B cell (primary cell): ENCODE results near the gene QTRT2. TPM values are rescaled to one million over a fixed set of nuclear protein-coding genes. Genes with fewer than 3 reads are reported as not detected.

Experiments used
- ATAC-seq: fragments of 200-7000 bp; cut with Tn5 transposase; one replicate; pipeline ENCODE4 v1.10.0; 2021; ENCODE audit warnings: low read depth, mild to moderate bottlenecking, moderate number of reproducible peaks, moderate library complexity
- CTCF ChIA-PET: fragments of 350-600 bp; sonication (Branson Sonifier 250); formaldehyde crosslinking; loops from one replicate; lab custom pipeline; 2021; ENCODE audit warnings: antibody characterized with exemption, inconsistent platforms; lab: Charles Lee
- POLR2A ChIA-PET: fragments of 350-600 bp; sonication (Branson Sonifier 250); formaldehyde crosslinking; loops from one replicate; lab custom pipeline; 2021; ENCODE audit warnings: antibody characterized with exemption; lab: Charles Lee
- DNase-seq: peaks from one replicate; pipeline ENCODE4 v3.0.0; 2013
- H2AFZ ChIP-seq: 2 replicates; pipeline ENCODE4 v1.6.1; 2012; ENCODE audit warnings: mild to moderate bottlenecking, low read depth, low read length; ENCODE audit not compliant: insufficient read depth, poor library complexity, severe bottlenecking
- H3K27ac ChIP-seq, 2 donors: 1 replicate in 1 of 2; 2 replicates in 1 of 2; pipeline ENCODE4 v1.5.1; 2012 to 2013; ENCODE audit warnings: low read length in 2 of 2, mild to moderate bottlenecking in 2 of 2, moderate library complexity in 1 of 2
- H3K27me3 ChIP-seq, 4 experiments: fragments of 200-600 bp in 1 of 4; sonication (generic) in 1 of 4; replicated peaks in 1 of 4; 1 replicate in 2 of 4; 2 replicates in 2 of 4; pipeline versions ENCODE4 v1.6.1 to v1.7.0; 2013 to 2016; ENCODE audit warnings: low read length in 3 of 4, mild to moderate bottlenecking in 2 of 4, mixed read lengths in 1 of 4, moderate library complexity in 1 of 4; ENCODE audit not compliant: insufficient read depth in 4 of 4, control insufficient read depth in 3 of 4; ENCODE audit errors: control extremely low read depth in 1 of 4
- H3K36me3 ChIP-seq, 2 experiments: replicated peaks in 1 of 2; 1 replicate in 1 of 2; 2 replicates in 1 of 2; pipeline versions ENCODE4 v1.6.1 to v1.7.1; 2013; ENCODE audit warnings: low read length in 1 of 2; ENCODE audit not compliant: insufficient read depth in 2 of 2, control insufficient read depth in 1 of 2; ENCODE audit errors: control extremely low read depth in 1 of 2, extremely low read depth in 1 of 2
- H3K4me1 ChIP-seq, 2 donors: fragments of 200-600 bp in 1 of 2; sonication (generic) in 1 of 2; 1 replicate in 1 of 2; 2 replicates in 1 of 2; pipeline versions ENCODE4 v1.5.1 to v1.6.1; 2013 to 2017; ENCODE audit warnings: low read length in 2 of 2; ENCODE audit not compliant: control insufficient read depth in 2 of 2, insufficient read depth in 2 of 2
- H3K4me2 ChIP-seq: replicated peaks from 2 replicates; pipeline ENCODE3; 2012; ENCODE audit warnings: mild to moderate bottlenecking, low read depth, low read length; ENCODE audit not compliant: poor library complexity, severe bottlenecking
- H3K4me3 ChIP-seq, 5 experiments: fragments of 200-600 bp in 1 of 5; sonication (generic) in 1 of 5; 1 replicate in 3 of 5; 2 replicates in 2 of 5; pipeline versions ENCODE4 v1.5.1 to v1.7.0; 2011 to 2016; ENCODE audit warnings: low read length in 4 of 5, mild to moderate bottlenecking in 4 of 5, low read depth in 2 of 5, control low read depth in 1 of 5, moderate library complexity in 1 of 5; ENCODE audit not compliant: insufficient read depth in 1 of 5; ENCODE audit errors: control extremely low read depth in 1 of 5, extremely low read depth in 1 of 5
- H3K79me2 ChIP-seq: fragments of 200-600 bp; sonication (generic); one replicate; pipeline ENCODE4 v1.6.0; 2016; ENCODE audit warnings: low read length; ENCODE audit not compliant: control insufficient read depth, insufficient read depth
- H3K9ac ChIP-seq: fragments of 200-600 bp; sonication (generic); 2 replicates; pipeline ENCODE4 v1.6.1; 2017; ENCODE audit warnings: mild to moderate bottlenecking, low read length, moderate library complexity
- H3K9me3 ChIP-seq, 3 donors: one replicate each; pipeline versions ENCODE4 v1.6.1 to v1.7.1; 2013; ENCODE audit warnings: low read length in 2 of 3; ENCODE audit not compliant: control insufficient read depth in 2 of 3, insufficient read depth in 1 of 3; ENCODE audit errors: control extremely low read depth in 1 of 3
- H4K20me1 ChIP-seq: 2 replicates; pipeline ENCODE4 v1.6.0; 2012; ENCODE audit warnings: mild to moderate bottlenecking, low read length; ENCODE audit not compliant: insufficient read depth, control insufficient read depth, poor library complexity, severe bottlenecking
- H3K27ac Mint-ChIP-seq: one replicate; pipeline ENCODE4 v1.8.0; 2021; ENCODE audit warnings: mixed read lengths
- H3K27me3 Mint-ChIP-seq: one replicate; pipeline ENCODE4 v1.8.0; 2021; ENCODE audit warnings: mixed read lengths
- H3K4me1 Mint-ChIP-seq: one replicate; pipeline ENCODE4 v1.8.0; 2021; ENCODE audit warnings: mixed read lengths
- H3K4me3 Mint-ChIP-seq: one replicate; pipeline ENCODE4 v1.8.0; 2021; ENCODE audit warnings: mixed read lengths
- H3K9me3 Mint-ChIP-seq: one replicate; pipeline ENCODE4 v1.8.0; 2022; ENCODE audit warnings: mixed read lengths; ENCODE audit not compliant: insufficient read depth
- EZH2 ChIP-seq: IDR thresholded peaks from 2 replicates; pipeline ENCODE4 v1.6.1; 2012; ENCODE audit warnings: borderline replicate concordance, low read depth, mild to moderate bottlenecking, moderate library complexity, low read length; ENCODE audit not compliant: insufficient read depth, poor library complexity, severe bottlenecking
- WGBS: methylation state at CpG from one replicate; pipeline ENCODE4 v1.1.5; 2013; ENCODE audit warnings: missing lambda C conversion rate; ENCODE audit not compliant: insufficient coverage; 5-methylcytosine and 5-hydroxymethylcytosine counted together
- intact Hi-C: fragments of 100-400 bp; cut with micrococcal nuclease; formaldehyde crosslinking; loops from one replicate; pipeline ENCODE4 v1.10.0; 2022
- polyA plus RNA-seq: library from polyadenylated mRNA; depleted of rRNA; stranded (reverse); fragments of >200 nt; gene quantifications from 2 replicates; pipeline ENCODE4 v1.2.3, GENCODE V29; 2012
- total RNA-seq, 2 donors: library from RNA; stranded (reverse); fragments of 120-200 nt in 1 of 2; gene quantifications; 1 replicate in 1 of 2; 2 replicates in 1 of 2; pipeline versions ENCODE4 v1.2.3 to v1.2.4, GENCODE V29; 2013 to 2022
- TF ChIP-seq, protein P1 (sequence below): fragments of 200-600 bp; IDR thresholded peaks from one replicate; pipeline ENCODE4 v1.8.0; 2022; ENCODE audit warnings: antibody characterized with exemption, mild to moderate bottlenecking

The QTRT2 gene
- total and polyA plus RNA-seq, 2 donors (not counting 1 experiment from before 2014, with no cell fraction given): 15.8 to 59.5 TPM

DNA sequence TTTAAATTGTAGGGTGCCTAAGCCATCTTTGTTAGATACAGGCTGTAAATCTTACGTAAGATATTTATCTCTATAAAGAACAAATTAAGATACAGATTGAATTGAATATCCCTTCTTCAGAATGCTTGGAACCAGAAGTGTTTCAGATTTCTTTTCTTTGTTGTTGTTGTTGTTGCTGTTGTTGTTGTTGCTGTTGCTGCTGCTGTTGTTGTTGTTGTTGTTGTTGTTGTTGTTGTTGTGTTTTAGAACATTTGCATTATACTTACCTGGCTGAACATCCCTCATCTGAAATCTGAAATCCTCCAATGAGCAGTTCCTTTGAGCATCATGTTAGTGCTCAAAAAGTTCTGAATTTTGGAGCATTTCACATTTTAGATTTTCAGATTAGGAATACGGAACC, 26.6 kb downstream of the QTRT2 start:
- Histone ChIP-seq H3K36me3 (peaks cover 14 to 87% of the 10 kb centered on the region in 2 experiments), H4K20me1 (no peaks in the 10 kb centered on the region), H3K4me3 (no peak overlapping the region), H3K27me3 (no peaks in the 10 kb centered on the region), H3K9me3 (no peaks in the 10 kb centered on the region), H3K79me2 (no peaks in the 10 kb centered on the region), H3K9ac (no peak overlapping the region), H3K4me1 (no peaks in the 10 kb centered on the region), H3K4me2 (no peak overlapping the region), H3K27ac (no peak overlapping the region), H2AFZ (no peak overlapping the region)
- TF ChIP-seq, protein P1, sequence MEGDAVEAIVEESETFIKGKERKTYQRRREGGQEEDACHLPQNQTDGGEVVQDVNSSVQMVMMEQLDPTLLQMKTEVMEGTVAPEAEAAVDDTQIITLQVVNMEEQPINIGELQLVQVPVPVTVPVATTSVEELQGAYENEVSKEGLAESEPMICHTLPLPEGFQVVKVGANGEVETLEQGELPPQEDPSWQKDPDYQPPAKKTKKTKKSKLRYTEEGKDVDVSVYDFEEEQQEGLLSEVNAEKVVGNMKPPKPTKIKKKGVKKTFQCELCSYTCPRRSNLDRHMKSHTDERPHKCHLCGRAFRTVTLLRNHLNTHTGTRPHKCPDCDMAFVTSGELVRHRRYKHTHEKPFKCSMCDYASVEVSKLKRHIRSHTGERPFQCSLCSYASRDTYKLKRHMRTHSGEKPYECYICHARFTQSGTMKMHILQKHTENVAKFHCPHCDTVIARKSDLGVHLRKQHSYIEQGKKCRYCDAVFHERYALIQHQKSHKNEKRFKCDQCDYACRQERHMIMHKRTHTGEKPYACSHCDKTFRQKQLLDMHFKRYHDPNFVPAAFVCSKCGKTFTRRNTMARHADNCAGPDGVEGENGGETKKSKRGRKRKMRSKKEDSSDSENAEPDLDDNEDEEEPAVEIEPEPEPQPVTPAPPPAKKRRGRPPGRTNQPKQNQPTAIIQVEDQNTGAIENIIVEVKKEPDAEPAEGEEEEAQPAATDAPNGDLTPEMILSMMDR: no peak
- no peak for TF ChIP-seq EZH2
- POLR2A ChIA-PET: no interaction called here
- Mint-ChIP-seq H3K9me3 (no peaks in the 10 kb centered on the region), H3K4me1 (no peaks in the 10 kb centered on the region), H3K27me3 (no peaks in the 10 kb centered on the region), H3K4me3 (no peak overlapping the region), H3K27ac (no peak overlapping the region)
- ATAC-seq (no peak), DNase-seq (no peak)
- 100% methylated on average over 1 of the region's 2 CpGs for WGBS
- intact Hi-C loops: no loop called here
- CTCF ChIA-PET: no interaction called here

DNA sequence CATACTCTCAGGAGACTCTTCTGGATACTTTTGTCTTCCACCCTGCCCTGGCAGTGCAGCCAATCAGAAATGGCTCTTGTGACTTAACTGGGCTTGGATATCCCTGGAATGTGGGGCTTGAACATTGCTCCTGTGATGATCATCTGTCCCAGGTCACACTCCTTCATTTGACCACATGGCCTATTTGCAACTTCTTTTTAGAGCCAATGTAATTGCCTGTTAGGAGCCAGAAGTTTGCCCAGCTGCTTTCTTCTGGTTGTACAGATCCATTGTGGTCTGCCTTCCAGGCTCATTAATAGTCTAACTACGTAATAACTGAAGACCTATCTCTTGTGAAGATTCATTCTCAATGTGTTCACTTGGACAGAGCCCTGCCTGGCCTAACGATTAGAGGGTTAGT, 29.8 kb downstream of the QTRT2 start:
- whole genome bisulfite sequencing: 100% methylated on average over 1 of the region's 2 CpGs
- intact Hi-C loops: no loop called here
- no peak for DNase-seq
- Mint-ChIP-seq H3K9me3 (no peaks in the 10 kb centered on the region), H3K4me3 (no peak overlapping the region), H3K4me1 (no peaks in the 10 kb centered on the region), H3K27ac (no peak overlapping the region), H3K27me3 (no peaks in the 10 kb centered on the region)
- no peaks in the 10 kb centered on the region for H3K27me3 ChIP-seq
- CTCF ChIA-PET: interaction anchor here (0.6 to 1.0 kb wide), 2 partner anchors 498 to 896 kb away, joined by 3 read pairs; no protein-coding TSS in a partner anchor
- H2AFZ ChIP-seq: no peak overlapping the region
- H3K9me3 ChIP-seq: peaks cover 0 to 3% (median 0%) of the 10 kb centered on the region in 3 donors
- POLR2A ChIA-PET: no interaction called here
- no peaks in the 10 kb centered on the region for H3K4me1 ChIP-seq
- no peak for TF ChIP-seq EZH2
- TF ChIP-seq, protein P1: no peak
- H3K4me3 ChIP-seq: no peak overlapping the region
- H3K9ac ChIP-seq: no peak overlapping the region
- no peaks in the 10 kb centered on the region for H3K79me2 ChIP-seq
- H3K4me2 ChIP-seq: no peak overlapping the region
- no peak overlapping the region for H3K27ac ChIP-seq
- H4K20me1 ChIP-seq: no peaks in the 10 kb centered on the region
- H3K36me3 ChIP-seq: peaks cover 14 to 57% of the 10 kb centered on the region in 2 experiments
- ATAC-seq: no peak
